NCI-H187 (cell line): ENCODE data around the gene COL16A1.

ENCODE experiments used
- DNase-seq, 2 experiments: peaks; one replicate each; lab custom pipeline; 2025; lab: John Stamatoyannopoulos, UW

The COL16A1 gene

GRCh38 chr1:31624731-31625514 is 78.9 kb downstream of the COL16A1 start:
- DNase-seq: no peak

DNA sequence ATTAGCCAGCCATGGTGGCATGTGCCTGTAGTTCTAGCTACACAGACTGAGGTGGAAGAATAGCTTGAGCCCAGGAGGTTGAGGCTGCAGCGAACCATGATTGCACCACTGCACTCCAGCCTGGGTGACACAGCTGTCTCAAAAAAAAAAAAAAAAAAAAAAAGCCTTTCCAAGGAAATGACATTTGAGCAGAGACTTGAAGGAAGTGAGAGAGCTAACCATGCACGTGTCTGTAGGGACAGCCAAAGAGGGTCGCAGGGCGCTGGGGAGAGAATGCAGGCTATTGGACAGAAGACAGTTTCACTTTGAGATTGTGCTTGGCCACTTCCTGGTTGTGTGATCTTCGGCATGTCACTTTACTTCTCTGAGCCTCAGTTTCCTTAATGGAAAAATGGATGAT is 79.5 kb downstream of the COL16A1 start:
- DNase-seq: no peak

- no peak for DNase-seq
Measured at GRCh38 chr1:31623365-31623764, 80.5 kb downstream of the COL16A1 start.

DNA sequence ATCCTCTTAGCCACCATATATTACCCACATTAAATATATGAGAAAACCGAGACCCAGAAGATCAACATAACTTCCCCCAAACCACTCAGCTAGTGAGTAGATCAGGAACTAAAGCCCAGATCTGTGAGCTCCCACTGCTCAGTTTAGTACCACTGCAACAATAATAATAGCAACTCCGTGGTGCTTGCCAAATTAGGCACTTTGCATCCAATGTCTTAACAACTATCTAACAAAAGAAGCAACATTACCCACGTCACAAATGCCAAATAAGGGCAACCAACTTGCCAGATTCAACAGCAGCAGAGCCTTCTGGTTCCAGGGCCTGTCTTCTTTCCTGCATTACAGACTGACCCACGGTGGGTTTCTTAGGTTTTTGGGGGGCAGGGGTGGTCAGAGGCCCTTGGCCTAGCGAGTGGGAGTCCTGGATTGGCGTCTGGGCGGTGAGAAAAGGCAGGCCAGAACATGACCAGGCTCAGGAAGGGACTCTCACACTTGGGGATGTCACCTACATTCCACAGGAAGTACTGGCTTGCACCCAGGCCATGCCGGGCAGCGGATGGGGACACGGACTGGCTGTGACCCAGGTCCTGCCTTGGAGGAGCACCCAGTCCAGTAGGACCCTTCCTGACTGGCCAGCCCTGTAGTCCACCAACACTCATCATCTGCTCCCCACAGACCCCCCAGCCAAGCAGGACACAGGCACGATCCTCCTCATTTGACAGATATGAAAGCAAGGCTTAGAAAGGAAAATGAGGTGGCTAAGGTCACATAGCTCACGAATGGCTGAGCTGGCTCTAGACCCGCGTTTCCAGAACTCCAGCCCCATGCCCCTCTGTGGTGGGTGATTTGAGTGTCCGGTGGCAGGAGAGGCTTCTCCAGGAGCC is 81.7 kb downstream of the COL16A1 start:
- no peak for DNase-seq

DNA sequence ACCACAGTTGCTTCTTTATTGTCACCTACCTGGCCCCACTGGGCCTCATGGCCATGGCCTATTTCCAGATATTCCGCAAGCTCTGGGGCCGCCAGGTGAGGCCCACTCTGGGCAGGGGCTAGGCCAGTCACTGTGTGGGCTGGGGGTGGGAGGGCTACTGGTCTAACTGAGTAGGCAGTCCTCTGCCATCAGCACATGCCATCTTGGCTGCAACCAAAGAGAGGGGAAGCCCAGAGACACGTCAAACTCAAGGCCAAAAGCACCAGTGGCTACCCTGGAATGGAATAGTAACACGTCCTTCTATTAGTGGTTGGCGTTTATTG is 82.4 kb downstream of the COL16A1 start:
- no peak for DNase-seq

DNA sequence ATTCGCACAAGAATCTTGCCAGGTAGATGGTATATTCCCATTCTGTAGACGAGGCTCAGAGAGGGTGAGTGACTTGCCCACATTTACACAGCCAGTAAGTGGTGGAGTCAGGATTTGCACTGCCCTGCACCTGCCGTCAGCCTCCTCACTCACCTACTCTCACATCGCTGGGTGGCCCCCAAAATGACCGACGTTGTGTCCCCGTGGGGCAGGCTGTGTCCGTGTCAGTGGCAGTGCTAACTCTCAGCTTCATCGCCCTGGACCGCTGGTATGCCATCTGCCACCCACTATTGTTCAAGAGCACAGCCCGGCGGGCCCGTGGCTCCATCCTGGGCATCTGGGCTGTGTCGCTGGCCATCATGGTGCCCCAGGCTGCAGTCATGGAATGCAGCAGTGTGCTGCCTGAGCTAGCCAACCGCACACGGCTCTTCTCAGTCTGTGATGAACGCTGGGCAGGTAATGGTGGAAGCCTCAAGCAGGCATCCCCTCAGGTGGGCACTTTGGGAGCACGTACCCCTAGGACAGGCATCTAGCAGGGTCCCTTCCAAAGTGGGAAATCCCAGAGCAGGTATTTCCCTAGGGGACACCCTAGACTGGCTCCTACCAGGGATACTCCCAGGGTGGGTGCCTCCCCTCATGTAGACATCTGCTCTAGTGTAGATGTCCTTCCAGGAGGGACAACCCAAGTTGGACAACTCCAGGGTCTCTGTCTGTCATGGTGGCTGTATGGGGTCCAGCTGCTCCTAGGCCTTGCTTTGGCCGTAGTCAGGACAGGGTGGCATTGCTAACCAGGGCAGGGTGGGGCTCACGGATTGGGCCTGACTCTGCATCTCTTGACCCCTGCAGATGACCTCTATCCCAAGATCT is 83.0 kb downstream of the COL16A1 start:
- DNase-seq: no peak

GRCh38 chr1:31618916-31619846 is 84.6 kb downstream of the COL16A1 start:
- DNase-seq: no peak

DNA sequence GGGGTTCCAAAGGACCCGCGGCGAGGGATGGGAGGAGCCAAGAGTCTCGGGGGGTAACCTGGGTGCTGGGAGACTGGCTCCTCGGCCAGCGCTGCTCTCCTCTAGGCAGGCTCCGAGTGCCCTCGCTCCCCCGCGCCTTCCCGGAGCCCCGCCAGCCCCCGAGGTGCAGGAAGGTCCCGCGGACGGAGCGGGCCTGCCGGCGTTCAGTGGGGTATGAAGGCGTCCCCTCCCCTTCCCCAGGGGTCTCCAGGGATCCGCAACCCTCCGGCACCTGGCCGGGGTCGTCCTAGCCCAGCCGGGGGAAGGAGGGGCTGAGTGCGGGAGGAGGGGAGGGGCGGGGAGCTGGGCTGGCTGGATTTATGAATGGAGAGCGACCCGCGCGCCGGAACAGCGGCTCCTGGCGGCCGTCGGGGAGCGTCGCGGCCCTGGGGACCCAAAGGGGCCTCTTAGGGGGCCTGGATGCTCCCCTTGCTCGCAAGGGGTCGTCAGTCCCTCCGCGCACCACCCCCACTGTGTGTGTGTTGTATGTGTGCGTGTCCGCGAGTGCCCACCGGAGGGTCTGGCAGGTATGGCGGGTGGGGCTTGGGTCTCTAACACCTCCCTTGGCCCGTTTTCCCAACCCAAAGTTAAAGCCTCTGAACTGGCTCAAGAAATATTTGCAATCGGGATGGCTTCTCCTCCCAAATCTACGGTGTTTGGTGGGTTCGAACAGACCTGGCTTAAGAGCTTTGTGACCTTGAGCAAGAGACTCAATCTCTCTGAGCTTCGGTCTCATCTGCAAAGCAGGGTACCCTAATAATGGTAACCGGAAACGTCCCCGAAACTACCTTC is 85.7 kb downstream of the COL16A1 start:
- DNase-seq: no peak

DNA sequence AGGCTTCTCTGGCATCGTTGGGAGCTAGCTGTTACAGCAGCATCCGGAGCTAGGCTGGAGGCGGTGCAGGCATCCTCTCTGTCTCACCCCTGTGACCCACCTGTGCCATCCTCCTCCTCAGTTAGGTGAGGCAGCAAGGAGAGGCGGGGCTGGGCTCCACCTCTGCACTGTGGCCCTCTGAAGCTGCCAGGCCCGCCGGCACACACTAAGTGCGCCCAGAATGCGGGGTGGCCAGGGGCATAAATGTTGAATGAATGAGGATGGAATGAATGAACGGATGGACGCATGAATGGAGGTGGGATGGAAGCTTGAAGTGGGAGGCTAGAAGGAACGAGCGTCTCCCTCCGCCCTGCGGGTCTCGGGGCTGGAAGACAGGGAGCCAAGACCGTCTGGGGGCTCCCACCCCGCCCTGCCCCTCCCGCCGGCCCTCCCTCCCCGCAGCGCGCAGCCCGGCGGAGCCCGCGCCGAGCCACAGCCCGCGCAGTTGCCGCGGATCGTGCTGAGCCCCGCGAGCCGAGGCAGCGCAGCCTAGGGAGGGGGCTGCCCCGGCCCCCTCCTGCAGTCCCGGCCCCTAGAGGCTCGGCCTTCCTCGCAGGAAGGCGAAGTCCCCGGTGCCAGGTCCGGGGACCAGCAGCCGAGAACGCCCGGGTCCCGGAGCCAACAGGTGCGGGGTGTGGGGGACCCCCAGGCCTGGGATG is 86.5 kb downstream of the COL16A1 start, which contains the start of gene HCRTR1:
TSS of gene HCRTR1 (plus strand) at position 472 of the 698 bp plus-strand sequence. CDS start 1,504 bp downstream, outside the sequence.
- no peak for DNase-seq

DNA sequence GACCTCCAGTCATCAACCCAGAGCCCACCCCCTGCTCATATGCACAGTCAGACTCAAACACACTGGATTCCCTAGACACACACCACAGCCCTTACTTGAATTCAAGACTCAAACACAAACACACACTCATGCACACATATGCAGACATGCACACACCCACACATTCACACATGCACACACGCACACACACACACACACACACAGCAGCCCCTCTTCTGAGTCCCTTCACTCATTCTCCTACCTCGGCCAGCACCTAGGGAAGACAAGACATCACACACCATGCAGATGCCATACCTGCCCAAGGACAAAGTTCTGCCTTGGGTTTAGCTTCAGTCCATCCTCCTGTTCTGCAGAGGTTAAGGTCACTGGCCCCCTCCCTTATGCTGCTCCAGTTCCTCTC is 87.9 kb downstream of the COL16A1 start:
- no peak for DNase-seq

- DNase-seq: no peak
Measured at GRCh38 chr1:31615414-31615813, 88.4 kb downstream of the COL16A1 start.

- no peak for DNase-seq
Measured at GRCh38 chr1:31614414-31615005, 89.3 kb downstream of the COL16A1 start.

DNA sequence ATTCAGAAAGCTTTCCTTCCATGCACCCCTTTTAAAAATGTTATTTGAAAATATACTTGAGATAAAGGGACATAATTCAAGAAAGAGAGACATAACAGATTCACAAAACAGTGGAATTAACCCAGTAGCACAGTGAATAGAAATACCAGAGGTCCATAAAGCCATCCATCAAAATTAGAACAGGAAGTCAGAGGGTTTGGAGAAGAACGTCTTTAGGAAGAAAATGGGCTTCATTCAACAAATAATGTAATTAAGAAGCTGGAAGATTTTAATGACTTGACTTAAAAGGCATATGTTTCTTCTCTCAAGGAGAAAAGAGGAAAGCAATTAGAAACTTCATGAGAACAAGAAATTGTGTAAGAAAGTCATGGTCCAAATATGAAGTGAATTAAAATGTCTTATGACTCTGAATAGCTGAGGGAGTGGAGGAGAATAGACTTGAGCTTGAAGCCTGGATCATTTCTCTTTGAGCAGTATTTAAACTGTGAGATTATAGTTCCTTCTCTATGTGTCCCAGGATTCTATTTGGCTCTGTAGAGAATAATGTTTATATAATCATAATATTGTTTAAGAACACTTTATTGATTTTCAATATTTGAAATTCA is 94.2 kb downstream of the COL16A1 start:
- DNase-seq: no peak

- DNase-seq: no peak
Measured at GRCh38 chr1:31607360-31607759, 96.5 kb downstream of the COL16A1 start.

GRCh38 chr1:31605908-31606427 is 97.8 kb downstream of the COL16A1 start:
- DNase-seq: no peak
